Lung microvascular endothelial cell (primary cell): ENCODE results near the gene EYA2. TPM values are rescaled to one million over a fixed set of nuclear protein-coding genes. Genes with fewer than 3 reads are reported as not detected.
A peak's percentile ranks its signal among the peaks of the same experiment; 100 is the strongest.
"Not testable (repeated sequence)": the region's sequence is repeated elsewhere in the genome, so short reads cannot be mapped to it uniquely, and the experiment has no call there.

Experiments
- DNase-seq, 2 donors: peaks; one replicate each; pipeline versions ENCODE4 v3.0.0 to v3.0.0-alpha.2; 2010; ENCODE audit warnings: low read depth in 2 of 2
- total RNA-seq: library from RNA; depleted of rRNA; stranded (reverse); fragments of >200 nt; gene quantifications from 2 replicates; pipeline ENCODE4 v1.2.1, GENCODE V29; 2014

EYA2 gene
- total RNA-seq, 1 donor from 2014 or later = not detected

DNA sequence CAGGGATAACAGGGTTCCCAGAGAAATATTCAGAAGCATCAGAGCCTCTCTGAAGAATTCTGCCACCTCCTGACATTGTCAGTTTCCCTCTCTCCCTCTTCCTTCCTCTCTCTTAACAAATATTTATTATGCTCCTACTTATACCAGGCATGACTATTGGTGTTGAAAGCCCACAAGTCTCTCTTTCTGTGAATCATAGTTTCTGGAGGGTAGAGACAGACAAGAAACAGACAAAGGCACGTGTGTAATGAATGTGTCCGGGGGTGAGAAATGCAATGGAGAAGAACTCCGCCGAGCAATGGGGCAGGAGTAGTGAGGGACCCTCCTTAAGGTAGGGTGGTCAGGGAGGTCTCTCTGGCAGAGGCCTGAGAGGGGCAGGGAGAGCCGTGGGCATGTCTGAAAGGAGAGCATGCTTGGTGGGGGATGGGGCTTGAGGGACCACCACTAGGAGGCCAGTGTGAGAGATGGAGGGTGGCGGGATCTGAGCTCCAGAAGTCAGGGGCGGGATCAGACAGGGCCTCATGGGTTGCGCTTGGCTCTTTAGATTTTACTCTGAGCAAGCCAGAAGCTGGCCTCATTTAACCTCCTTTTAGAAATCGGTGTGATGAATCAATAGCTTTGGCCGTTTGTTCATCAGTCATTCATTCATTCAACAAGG is 57.3 kb downstream of the EYA2 start:
- no peak for DNase-seq

DNA sequence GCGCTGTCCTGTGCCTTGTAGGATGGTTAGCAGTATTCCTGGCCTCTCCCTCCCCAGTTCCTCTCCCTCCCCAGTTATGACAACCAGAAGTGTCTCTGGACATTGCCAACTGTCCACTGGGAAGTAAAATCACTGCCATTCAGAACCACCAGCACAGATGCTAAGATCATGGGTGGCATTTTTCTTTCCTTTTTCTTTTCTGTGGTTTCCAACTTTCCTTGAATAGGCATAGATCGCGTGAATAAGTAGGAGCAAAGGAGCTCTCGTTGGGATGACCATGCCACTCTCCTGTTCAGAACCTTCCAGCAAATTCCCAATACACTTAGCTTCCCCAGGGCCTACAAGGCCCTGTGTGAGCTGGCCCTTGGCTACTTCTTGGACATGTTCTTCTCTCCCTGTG is 59.0 kb downstream of the EYA2 start:
- DNase-seq = no peak

DNA sequence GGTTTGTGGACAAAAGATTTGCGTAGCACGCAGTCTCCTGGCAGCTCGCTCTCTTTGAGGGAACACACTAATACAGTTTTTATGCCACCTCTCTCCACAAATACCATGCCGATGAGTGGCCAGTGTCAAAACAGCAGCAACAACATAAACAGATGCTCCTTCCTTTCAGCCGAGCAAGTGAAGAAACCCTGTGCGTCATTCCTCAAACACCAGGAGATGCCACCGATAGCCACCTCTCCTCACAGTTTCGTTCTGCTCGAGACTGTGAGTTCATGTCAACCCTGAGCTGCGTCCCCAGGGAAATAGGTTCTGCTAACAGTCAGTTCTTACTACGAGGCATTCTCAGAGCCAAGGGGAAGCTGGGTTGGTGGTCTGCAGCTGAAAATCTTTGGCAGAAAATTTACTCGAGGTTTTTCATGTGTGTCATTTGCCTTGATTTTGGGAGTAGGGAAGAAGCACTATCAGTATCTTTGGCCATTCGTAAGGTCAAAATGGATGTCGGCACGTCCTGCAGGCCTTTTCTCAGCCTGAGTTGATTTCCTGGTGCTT is 59.9 kb downstream of the EYA2 start:
- DNase-seq = peak in 1 of 2 donors; percentile 21

GRCh38 chr20:46955601-46956556 is 61.2 kb downstream of the EYA2 start:
- no peak for DNase-seq

DNA sequence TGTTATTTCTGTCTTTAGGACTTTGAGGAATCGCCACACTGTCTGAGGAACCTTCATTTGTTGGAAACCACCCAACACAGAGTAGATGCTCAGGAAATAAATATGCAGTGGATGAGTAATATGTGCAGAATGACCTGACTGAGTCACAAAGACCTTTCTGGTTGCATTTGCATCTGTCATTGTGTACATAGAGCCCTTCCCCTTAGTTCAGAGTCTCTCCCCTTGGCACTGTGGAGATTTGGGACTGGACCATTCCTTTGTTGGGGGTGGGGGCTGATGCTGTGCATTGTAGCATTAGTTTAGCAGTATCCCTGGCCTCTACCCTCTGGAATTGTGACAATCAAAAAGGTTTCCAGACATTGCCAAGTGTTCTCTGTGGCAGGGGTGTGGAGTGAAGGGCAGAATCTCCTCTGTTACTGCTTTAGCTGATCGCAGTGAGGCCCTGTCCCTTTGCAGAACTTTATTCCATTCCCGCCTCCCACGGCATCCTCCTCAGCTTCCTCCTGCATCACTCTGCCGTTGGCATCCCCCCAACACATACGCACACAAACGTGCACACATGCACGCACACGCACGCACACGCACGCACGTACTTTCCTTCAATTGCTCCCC is 64.5 kb downstream of the EYA2 start:
- DNase-seq = peak in 1 of 2 donors; percentile 68

GRCh38 chr20:46959821-46960220 is 65.2 kb downstream of the EYA2 start:
- no peak for DNase-seq

DNA sequence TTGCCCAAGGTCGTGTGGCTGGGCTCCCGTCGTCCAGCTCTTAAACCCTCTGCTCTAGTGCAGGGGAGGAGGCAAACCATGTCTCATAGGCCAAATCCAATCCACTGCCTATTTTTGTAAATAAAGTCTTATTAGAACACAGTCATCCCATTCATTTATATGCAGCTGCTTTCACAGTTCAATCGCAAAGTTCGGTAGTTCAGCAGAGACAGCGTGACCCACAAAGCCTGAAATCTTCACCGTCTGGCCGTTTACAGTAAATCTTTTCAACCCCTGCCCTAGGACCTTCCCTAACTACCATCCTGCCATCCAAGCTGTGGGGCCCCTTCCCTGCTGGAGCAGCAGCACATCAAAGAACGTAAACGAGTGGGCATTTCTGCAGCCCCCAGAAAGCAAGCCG is 65.9 kb downstream of the EYA2 start:
- DNase-seq = no peak

- DNase-seq = not testable (repeated sequence)
Measured at GRCh38 chr20:46961968-46962367, 67.3 kb downstream of the EYA2 start.

DNA sequence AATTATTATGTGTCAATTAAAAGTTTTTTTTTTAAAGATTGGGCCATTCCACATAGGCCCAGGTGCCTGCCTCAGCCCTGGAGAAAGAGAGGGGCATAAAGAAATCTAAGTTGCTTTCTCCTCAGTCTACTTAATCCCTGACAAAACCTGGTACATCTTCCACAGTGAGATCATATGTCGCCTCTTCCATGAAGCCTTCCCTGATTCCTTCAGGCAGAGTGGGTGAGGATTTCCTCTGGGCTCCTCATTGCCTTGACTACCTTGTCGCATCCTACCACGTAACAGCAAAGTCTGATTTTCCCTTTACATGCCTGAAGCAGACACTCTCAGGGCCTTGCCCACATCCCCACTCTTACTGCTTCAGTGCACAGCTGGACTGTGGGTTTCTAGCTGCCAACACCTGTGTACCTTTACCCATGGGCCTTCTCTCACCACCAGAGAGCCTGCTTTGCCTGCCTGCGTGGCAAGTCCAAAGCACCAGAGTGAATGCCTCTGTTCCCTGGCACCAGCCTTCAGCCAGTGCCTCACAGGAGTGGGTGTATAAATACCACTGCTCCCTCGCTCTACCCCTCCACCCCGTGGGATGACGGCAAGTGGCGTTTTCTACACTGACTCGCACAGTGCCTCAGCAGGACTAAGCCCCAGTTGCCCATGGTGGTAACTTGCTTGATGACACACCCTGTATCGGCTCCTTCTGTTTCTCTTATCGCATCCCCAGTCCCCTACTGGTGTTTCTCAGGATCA is 68.0 kb downstream of the EYA2 start:
- DNase-seq = no peak

DNA sequence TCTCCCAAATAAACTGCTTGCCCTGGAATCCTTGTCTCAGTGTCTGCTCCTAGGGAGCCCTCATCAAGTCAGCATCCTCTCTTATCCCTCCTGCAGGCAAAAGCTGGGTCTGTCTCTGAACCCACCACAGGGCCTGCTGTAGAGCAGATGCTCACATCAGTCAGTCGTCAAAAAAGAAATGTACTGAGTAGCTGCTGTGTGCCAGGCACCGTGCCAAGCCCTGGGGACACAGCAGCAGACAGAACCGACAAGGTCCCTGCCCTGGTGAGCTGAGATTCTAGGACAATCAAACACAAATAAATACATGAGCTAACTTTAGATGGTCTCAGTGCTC is 68.5 kb downstream of the EYA2 start:
- no peak for DNase-seq

DNA sequence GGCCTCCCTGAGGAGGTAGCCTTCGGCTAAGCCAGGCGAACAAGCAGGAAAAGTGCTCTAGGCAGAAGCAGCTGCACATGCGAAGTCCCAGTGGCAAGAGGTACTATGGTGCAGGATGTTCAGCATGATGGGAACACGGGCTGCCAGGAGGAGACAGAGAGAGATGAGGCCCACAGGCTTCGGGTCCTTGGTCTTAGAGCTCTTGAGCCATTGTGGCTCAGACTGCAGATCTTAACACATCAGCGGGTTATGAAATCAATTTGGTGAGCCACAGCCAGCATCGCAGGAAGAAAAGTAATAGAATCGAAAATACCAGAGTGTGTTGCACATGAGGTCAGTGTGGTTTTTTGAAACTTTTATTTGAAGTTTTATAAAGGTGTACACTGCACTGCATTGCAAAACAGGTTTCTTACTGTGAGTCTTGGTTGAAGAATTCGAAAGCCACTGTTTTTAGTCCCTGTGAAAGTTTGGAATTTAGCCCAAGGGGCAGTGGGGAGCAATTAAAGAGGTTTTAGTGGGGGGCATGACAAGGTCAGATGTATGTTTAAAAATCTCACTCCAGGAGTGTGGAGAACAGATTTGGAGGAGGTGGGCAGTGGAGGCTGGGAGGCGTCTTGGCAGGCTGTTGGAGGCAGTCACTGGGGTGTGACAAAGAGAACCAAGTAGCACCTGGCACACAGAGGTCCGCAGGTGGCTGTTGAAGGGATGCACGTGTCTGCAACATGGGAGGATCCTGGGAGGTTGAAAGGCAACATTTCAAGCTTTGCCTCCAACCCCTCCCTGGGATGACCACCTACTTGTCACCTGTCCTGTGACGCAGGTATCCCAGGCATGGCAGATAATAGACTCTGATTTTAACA is 69.3 kb downstream of the EYA2 start:
- DNase-seq = no peak

- DNase-seq = no peak
Measured at GRCh38 chr20:46964618-46965455, 70.2 kb downstream of the EYA2 start.

GRCh38 chr20:46965477-46965876 is 70.8 kb downstream of the EYA2 start:
- no peak for DNase-seq

DNA sequence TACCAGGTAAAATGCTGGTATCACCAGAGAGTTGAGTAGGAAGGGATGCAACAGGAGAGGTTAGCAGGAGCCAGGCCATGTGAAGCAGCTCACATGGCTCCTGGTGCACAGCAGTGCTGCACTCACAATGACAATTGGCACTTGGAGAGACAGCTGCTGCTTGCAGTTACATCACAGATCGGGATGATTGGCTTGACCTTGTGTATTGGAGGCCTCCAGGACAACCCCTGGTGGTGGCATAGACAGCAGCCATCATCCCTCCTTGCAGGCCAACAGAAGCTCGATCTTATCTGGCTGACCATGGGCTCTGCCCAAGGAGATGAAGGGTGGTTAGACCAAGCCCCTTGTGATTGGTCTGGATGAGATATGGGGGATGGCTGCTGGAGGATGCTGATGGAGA is 73.0 kb downstream of the EYA2 start:
- DNase-seq = no peak

- DNase-seq = peak; percentile 9 to 57
Measured at GRCh38 chr20:46970937-46971630, 76.4 kb downstream of the EYA2 start.

DNA sequence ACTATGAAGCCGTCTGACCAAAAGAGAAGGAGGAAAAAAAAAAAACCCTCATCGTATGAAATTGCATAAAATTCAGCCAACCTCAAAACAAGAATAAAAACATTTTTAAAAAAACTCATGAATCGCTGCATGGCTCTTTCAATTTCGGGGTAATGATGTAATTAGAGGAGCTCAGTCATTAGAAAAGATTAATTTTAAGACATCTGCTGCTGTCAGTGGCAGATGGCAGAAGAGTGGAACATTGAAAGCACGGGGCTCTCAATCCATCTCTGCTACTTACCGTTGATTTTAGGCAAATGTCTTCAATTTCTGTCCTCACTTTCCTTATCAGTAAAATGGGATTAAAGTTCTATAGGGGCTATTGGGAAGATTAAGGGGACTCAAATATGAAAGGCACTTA is 79.1 kb downstream of the EYA2 start:
- DNase-seq = no peak

DNA sequence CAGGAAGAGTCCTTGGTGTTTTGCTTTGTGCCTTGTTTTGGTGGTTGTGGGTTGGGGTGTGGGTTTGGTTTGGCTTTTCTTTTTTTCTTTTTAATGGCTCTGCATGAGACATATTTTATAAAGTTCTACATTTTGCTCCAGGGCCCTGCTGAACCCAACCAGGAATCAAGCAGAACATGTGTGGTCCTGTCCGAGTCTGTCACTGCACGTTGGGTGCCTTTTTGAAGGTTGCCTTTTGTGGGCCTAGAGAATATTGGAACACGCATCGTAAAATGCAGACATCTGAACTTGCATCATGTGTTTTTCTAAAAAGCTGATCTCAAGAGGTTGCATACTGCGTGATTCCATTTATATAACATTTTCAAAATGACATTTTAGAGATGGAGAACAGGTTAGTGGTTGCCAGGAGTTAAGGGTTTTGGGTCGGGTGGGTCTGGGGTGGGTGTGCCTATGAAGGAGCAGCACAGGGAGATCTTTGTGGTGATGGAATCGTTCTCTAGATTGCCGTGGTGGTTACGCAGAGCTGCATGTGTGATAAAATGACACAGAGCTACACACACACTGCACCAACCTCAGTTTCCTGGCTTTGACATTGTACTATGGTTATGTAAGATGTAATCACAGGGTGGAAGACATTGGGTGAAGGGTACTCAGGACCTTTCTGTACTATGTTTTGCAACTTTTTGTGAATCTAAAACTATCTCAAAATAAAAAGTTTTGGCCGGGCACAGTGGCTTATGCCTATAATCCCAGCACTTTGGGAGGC is 80.2 kb downstream of the EYA2 start:
- DNase-seq = no peak

DNA sequence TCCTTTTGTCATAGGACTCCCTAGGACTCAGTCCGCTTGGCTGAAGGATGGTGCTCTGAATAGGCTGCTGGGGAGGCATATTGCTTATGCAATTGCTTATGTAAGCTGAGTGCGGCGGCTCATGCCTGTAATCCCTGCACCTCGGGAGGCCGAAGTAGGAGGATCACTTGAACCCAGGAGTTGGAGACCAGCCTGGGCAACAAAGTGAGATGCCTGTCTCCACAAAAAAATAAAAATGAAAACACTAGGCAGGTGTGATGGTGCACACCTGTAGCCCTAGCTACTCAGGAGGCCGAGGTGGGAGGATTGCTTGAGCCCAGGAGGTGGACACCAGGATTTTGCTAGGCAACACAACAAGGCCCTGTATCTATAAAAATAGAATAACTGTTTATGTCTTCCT is 81.3 kb downstream of the EYA2 start:
- DNase-seq = no peak
